NCI-H146 treated with DMSO at 0.1 percent for 48 hours (cell line): Measurements from ENCODE around the gene LRRC57.

Source experiments
- DNase-seq: peaks from one replicate; lab custom pipeline; 2025; ENCODE audit not compliant: unreplicated experiment; lab: John Stamatoyannopoulos, UW

LRRC57 gene

GRCh38 chr15:42491539-42492225, 56.9 kb downstream of the LRRC57 start:
- no peak for DNase-seq

- peak; percentile 80 for DNase-seq
Measured at GRCh38 chr15:42490671-42491538, 57.7 kb downstream of the LRRC57 start, which contains the start of gene ZNF106. Gene ZNF106 (minus strand): TSS chr15:42491141. CDS start chr15:42472289, 18,852 bp downstream.

DNA sequence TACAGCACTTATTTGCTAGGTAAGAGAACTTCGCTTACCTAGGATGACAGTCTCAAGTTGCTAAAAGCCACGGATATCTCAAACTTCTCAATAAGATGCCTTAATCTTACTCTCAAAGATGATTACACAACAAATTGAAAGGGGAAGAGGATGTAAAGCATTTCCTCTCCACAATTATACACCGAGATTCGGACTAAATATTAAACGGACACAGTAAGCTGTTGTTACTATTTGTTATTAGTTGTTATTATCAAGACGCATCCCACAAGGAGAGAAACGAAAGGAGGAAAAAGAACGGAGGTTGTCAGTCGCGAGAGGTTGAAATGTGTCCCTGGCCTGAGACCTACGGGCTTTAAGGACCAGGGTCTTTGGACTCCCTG, 58.3 kb downstream of the LRRC57 start:
- no peak for DNase-seq
